ENCODE measurements around the gene AHCTF1. TPM values are rescaled to one million over a fixed set of nuclear protein-coding genes. Genes with fewer than 3 reads are reported as not detected.
"Not testable (repeated sequence)": the region's sequence is repeated elsewhere in the genome, so short reads cannot be mapped to it uniquely, and the experiment has no call there.

The AHCTF1 gene
- total RNA-seq, 1 donor from 2014 or later: 20.2 TPM

DNA sequence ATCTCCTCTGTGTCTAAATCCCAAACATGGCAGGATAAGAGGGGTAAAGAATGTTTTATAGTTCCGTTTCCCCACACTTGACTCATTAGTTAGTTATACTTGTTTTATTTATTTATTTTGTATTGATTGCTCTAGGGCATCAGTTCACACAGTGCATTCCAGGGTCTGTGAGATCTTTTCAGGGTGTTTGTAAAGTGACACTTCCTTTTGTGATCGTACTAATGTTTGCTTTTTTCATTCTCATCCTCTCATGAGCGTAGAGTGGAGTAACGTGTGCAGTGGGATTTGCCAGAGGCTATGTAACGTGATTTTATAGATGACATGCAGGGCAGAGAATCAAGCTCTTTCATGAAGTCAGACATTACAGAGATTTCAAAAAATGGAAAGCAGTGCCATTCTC lies 104.4 kb downstream of the AHCTF1 start:
- peaks cover 2% of the 10 kb centered on the region for H3K27me3 Mint-ChIP-seq (ENCODE audit: unreplicated experiment)
- no peak overlapping the region for H3K27ac Mint-ChIP-seq (ENCODE audit: unreplicated experiment)
- peaks cover 13% of the 10 kb centered on the region for H3K4me1 Mint-ChIP-seq (ENCODE audit: unreplicated experiment)
- peaks cover 10% of the 10 kb centered on the region for H3K36me3 Mint-ChIP-seq (ENCODE audit: low read depth, unreplicated experiment)
- peaks cover 6% of the 10 kb centered on the region for H3K9me3 Mint-ChIP-seq (ENCODE audit: unreplicated experiment)
- TF ChIP-seq, protein P1, sequence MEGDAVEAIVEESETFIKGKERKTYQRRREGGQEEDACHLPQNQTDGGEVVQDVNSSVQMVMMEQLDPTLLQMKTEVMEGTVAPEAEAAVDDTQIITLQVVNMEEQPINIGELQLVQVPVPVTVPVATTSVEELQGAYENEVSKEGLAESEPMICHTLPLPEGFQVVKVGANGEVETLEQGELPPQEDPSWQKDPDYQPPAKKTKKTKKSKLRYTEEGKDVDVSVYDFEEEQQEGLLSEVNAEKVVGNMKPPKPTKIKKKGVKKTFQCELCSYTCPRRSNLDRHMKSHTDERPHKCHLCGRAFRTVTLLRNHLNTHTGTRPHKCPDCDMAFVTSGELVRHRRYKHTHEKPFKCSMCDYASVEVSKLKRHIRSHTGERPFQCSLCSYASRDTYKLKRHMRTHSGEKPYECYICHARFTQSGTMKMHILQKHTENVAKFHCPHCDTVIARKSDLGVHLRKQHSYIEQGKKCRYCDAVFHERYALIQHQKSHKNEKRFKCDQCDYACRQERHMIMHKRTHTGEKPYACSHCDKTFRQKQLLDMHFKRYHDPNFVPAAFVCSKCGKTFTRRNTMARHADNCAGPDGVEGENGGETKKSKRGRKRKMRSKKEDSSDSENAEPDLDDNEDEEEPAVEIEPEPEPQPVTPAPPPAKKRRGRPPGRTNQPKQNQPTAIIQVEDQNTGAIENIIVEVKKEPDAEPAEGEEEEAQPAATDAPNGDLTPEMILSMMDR (IDR thresholded peaks at IDR 0.05; ENCODE audit: unreplicated experiment): no peak
- H3K4me3 Mint-ChIP-seq (ENCODE audit: unreplicated experiment): no peak overlapping the region
- DNase-seq (ENCODE audit: low spot score): no peak

- no peak for DNase-seq (ENCODE audit: low spot score)
- peaks cover under 1% of the 10 kb centered on the region for H3K4me1 Mint-ChIP-seq (ENCODE audit: unreplicated experiment)
- TF ChIP-seq, protein P1 (IDR thresholded peaks at IDR 0.05; ENCODE audit: unreplicated experiment): no peak
- peaks cover 10% of the 10 kb centered on the region for H3K36me3 Mint-ChIP-seq (ENCODE audit: low read depth, unreplicated experiment)
- H3K27ac Mint-ChIP-seq (ENCODE audit: unreplicated experiment): no peak overlapping the region
- no peak overlapping the region for H3K4me3 Mint-ChIP-seq (ENCODE audit: unreplicated experiment)
- peaks cover 6% of the 10 kb centered on the region for H3K9me3 Mint-ChIP-seq (ENCODE audit: unreplicated experiment)
- H3K27me3 Mint-ChIP-seq (ENCODE audit: unreplicated experiment): peaks cover 5% of the 10 kb centered on the region
These were observed 106.1 kb downstream of the AHCTF1 start for GRCh38 chr1:246825557-246826175.

DNA sequence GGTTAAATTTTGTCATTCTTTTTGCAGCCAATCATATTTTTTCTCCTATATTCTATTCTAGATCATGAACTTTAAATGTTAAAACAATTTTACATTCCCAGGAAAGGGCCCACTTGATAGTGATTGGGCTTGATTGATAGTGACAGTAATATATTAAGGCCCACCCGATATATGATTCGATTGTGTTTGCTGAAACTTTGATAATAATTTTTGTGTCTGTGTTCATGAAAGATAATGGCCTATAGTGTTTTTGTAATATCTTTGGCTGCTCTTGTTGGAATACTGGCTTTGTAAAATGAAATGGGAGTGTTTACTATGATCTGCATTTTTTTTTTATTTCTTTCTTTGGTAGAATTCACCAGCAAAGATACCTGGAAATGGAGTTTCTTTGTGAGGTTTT lies 107.2 kb downstream of the AHCTF1 start:
- Mint-ChIP-seq H3K27ac (ENCODE audit: unreplicated experiment) (no peak overlapping the region), H3K4me1 (ENCODE audit: unreplicated experiment) (no peaks in the 10 kb centered on the region), H3K36me3 (ENCODE audit: low read depth, unreplicated experiment) (peaks cover 10% of the 10 kb centered on the region), H3K9me3 (ENCODE audit: unreplicated experiment) (peaks cover 6% of the 10 kb centered on the region), H3K4me3 (ENCODE audit: unreplicated experiment) (no peak overlapping the region), H3K27me3 (ENCODE audit: unreplicated experiment) (peaks cover 5% of the 10 kb centered on the region)
- DNase-seq (ENCODE audit: low spot score): no peak
- TF ChIP-seq, protein P1 (IDR thresholded peaks at IDR 0.05; ENCODE audit: unreplicated experiment): no peak

GRCh38 chr1:246822154-246822553 lies 109.6 kb downstream of the AHCTF1 start:
- not testable (repeated sequence) for H3K4me3 Mint-ChIP-seq (ENCODE audit: unreplicated experiment); DNase-seq (ENCODE audit: low spot score); H3K27me3 Mint-ChIP-seq (ENCODE audit: unreplicated experiment); H3K9me3 Mint-ChIP-seq (ENCODE audit: unreplicated experiment); H3K36me3 Mint-ChIP-seq (ENCODE audit: low read depth, unreplicated experiment); H3K4me1 Mint-ChIP-seq (ENCODE audit: unreplicated experiment); H3K27ac Mint-ChIP-seq (ENCODE audit: unreplicated experiment)

DNA sequence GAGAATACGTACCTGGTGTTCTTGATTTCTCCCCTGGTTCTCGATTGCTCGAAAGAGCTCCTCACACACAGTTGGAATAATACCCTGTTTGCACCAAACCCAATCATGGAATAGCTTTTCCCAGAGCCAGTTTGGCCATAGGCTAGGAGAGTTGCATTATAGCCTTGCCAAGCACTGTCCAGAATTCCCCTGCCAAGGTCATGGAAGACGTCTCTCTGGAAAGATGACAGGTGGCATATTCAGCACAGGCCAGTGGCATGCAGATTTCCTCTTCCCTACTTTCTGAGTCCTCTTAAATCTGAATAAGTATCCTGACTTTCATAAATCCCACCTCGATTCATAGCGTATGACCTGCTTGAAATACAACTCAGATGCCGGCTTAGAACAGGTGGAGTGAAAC lies 111.1 kb downstream of the AHCTF1 start:
- H3K9me3 Mint-ChIP-seq (ENCODE audit: unreplicated experiment): no peaks in the 10 kb centered on the region
- H3K4me3 Mint-ChIP-seq (ENCODE audit: unreplicated experiment): no peak overlapping the region
- DNase-seq (ENCODE audit: low spot score): no peak
- no peaks in the 10 kb centered on the region for H3K4me1 Mint-ChIP-seq (ENCODE audit: unreplicated experiment)
- peaks cover 10% of the 10 kb centered on the region for H3K27me3 Mint-ChIP-seq (ENCODE audit: unreplicated experiment)
- TF ChIP-seq, protein P1 (IDR thresholded peaks at IDR 0.05; ENCODE audit: unreplicated experiment): no peak
- peaks cover 8% of the 10 kb centered on the region for H3K36me3 Mint-ChIP-seq (ENCODE audit: low read depth, unreplicated experiment)
- H3K27ac Mint-ChIP-seq (ENCODE audit: unreplicated experiment): no peak overlapping the region

DNA sequence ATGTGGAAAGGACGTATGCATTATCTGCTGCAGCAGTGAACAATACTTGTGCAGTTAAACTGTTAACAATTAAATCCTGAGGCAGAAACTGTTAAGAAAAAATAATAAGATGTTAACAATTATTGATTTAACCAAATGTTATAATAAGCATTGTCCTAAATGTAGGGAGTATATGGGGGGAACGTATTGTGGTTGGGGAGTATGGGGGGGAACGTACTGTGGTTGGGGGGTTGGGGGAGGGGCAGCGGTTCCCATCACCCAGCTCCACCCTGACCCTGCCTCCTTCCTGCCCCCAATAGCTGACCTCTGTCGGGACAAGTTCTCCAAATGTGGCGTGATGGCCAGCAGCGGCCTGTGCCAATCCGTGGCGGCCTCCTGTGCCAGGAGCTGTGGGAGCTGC lies 114.0 kb downstream of the AHCTF1 start:
- not testable (repeated sequence) for H3K9me3 Mint-ChIP-seq (ENCODE audit: unreplicated experiment); H3K4me1 Mint-ChIP-seq (ENCODE audit: unreplicated experiment); DNase-seq (ENCODE audit: low spot score); H3K27ac Mint-ChIP-seq (ENCODE audit: unreplicated experiment); H3K36me3 Mint-ChIP-seq (ENCODE audit: low read depth, unreplicated experiment)
- H3K4me3 Mint-ChIP-seq (ENCODE audit: unreplicated experiment): peak overlapping the region; percentile 72
- peaks cover 12% of the 10 kb centered on the region for H3K27me3 Mint-ChIP-seq (ENCODE audit: unreplicated experiment)

All from endothelial cell (in vitro differentiated cells).